Astrocyte (in vitro differentiated cells and primary cell): ENCODE measurements around the gene ATXN2L.

Experiments
- EZH2 ChIP-seq: IDR thresholded peaks from 2 replicates; pipeline ENCODE4 v1.6.1; 2012; ENCODE audit warnings: mild to moderate bottlenecking, low read length, inconsistent platforms; ENCODE audit not compliant: insufficient read depth
- TF ChIP-seq, protein P1 (sequence below): IDR thresholded peaks from 2 replicates; pipeline ENCODE4 v1.5.1; 2011; ENCODE audit warnings: low read depth, mild to moderate bottlenecking, inconsistent platforms, low read length, moderate library complexity; ENCODE audit not compliant: insufficient read depth

DNA sequence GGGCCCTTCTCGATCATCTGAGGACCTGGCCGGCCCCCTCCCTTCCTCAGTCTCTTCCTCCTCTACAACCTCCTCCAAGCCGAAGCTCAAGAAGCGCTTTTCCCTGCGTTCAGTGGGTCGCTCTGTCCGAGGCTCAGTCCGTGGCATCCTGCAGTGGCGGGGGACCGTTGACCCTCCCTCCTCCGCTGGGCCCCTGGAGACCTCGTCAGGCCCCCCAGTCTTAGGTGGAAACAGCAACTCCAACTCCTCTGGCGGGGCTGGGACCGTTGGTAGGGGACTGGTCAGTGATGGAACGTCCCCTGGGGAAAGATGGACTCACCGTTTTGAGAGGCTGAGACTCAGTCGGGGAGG lies 43.6 kb downstream of the ATXN2L start:
- TF ChIP-seq EZH2 = no peak
- TF ChIP-seq, protein P1, sequence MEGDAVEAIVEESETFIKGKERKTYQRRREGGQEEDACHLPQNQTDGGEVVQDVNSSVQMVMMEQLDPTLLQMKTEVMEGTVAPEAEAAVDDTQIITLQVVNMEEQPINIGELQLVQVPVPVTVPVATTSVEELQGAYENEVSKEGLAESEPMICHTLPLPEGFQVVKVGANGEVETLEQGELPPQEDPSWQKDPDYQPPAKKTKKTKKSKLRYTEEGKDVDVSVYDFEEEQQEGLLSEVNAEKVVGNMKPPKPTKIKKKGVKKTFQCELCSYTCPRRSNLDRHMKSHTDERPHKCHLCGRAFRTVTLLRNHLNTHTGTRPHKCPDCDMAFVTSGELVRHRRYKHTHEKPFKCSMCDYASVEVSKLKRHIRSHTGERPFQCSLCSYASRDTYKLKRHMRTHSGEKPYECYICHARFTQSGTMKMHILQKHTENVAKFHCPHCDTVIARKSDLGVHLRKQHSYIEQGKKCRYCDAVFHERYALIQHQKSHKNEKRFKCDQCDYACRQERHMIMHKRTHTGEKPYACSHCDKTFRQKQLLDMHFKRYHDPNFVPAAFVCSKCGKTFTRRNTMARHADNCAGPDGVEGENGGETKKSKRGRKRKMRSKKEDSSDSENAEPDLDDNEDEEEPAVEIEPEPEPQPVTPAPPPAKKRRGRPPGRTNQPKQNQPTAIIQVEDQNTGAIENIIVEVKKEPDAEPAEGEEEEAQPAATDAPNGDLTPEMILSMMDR = no peak
